GM12878 (cell line): ENCODE results near the gene NOS1AP. TPM values are rescaled to one million over a fixed set of nuclear protein-coding genes. Genes with fewer than 3 reads are reported as not detected.

ENCODE experiments used
- ATAC-seq: fragments of 200-7000 bp; cut with Tn5 transposase; 3 replicates; pipeline ENCODE4 v1.9.1; 2020; ENCODE audit warnings: mild to moderate bottlenecking, moderate library complexity
- BruUV-seq: library from RNA; stranded (reverse); fragments of 400-500 nt; replicated peaks from 2 replicates; lab custom pipeline; 2021; lab: Mats Ljungman, UMichigan
- CTCF ChIA-PET: fragments of 300-600 bp; sonication (Branson Sonifier 250); formaldehyde crosslinking; extraction: SDS; loops from one replicate; lab custom pipeline; 2021; ENCODE audit warnings: inconsistent platforms; lab: Yijun Ruan, JAX
- POLR2A ChIA-PET: fragments of 350-600 bp; formaldehyde crosslinking; extraction: SDS; loops from one replicate; lab custom pipeline; 2021; ENCODE audit warnings: inconsistent platforms; lab: Charles Lee
- RAD21 ChIA-PET: fragments of 300-600 bp; sonication (Branson Sonifier 250); formaldehyde crosslinking; loops from one replicate; lab custom pipeline; 2023; ENCODE audit warnings: antibody characterized with exemption; ENCODE audit not compliant: unreplicated experiment; lab: Charles Lee
- SMC1A ChIA-PET: fragments of 300-600 bp; sonication (Branson Sonifier 250); formaldehyde crosslinking; loops from one replicate; lab custom pipeline; 2023; ENCODE audit not compliant: unreplicated experiment, uncharacterized antibody; lab: Charles Lee
- DNase-seq: peaks from one replicate; pipeline ENCODE4 v3.0.0-alpha.2; 2011; ENCODE audit warnings: low read depth, low spot score
- FAIRE-seq: peaks from 3 replicates; lab custom pipeline; 2011; peaks lifted over from hg19 to GRCh38; lab: Jason Lieb, UNC
- H2AFZ ChIP-seq: 2 replicates; pipeline ENCODE4 v1.6.0; 2011; ENCODE audit warnings: low read depth, low read length, control low read depth; ENCODE audit not compliant: control insufficient read depth
- H3K27ac ChIP-seq: 2 replicates; pipeline ENCODE4 v1.5.1; 2011; ENCODE audit warnings: control low read depth; ENCODE audit not compliant: control insufficient read depth, insufficient read depth
- H3K27me3 ChIP-seq, 2 experiments: replicated peaks in 1 of 2; 2 replicates each; pipeline versions ENCODE4 v1.6.0 to v1.6.1; 2011; ENCODE audit warnings: low read length in 1 of 2; ENCODE audit not compliant: control insufficient read depth in 2 of 2, insufficient read depth in 2 of 2
- H3K36me3 ChIP-seq, 2 experiments: 2 replicates each; pipeline ENCODE4 v1.5.1; 2011; ENCODE audit warnings: low read length in 1 of 2; ENCODE audit not compliant: control insufficient read depth in 2 of 2, insufficient read depth in 2 of 2
- H3K4me1 ChIP-seq: 2 replicates; pipeline ENCODE4 v1.6.1; 2011; ENCODE audit warnings: mild to moderate bottlenecking, low read length, moderate library complexity, mixed read lengths; ENCODE audit not compliant: control insufficient read depth, insufficient read depth
- H3K4me2 ChIP-seq: 2 replicates; pipeline ENCODE4 v1.6.0; 2011; ENCODE audit warnings: control low read depth; ENCODE audit not compliant: control insufficient read depth, insufficient read depth
- H3K4me3 ChIP-seq: fragments of 200-600 bp; sonication (generic); 2 replicates; pipeline ENCODE4 v1.5.1; 2016
- H3K79me2 ChIP-seq: 2 replicates; pipeline ENCODE4 v1.6.0; 2011; ENCODE audit warnings: low read length; ENCODE audit not compliant: control insufficient read depth, insufficient read depth
- H3K9ac ChIP-seq: 2 replicates; pipeline ENCODE4 v1.8.0; 2011; ENCODE audit warnings: low read length, control low read depth, mixed read lengths; ENCODE audit not compliant: control insufficient read depth, insufficient read depth
- H3K9me3 ChIP-seq: replicated peaks from 3 replicates; pipeline ENCODE4 v1.5.1; 2011; ENCODE audit warnings: mild to moderate bottlenecking, low read length; ENCODE audit not compliant: control insufficient read depth, insufficient read depth
- H4K20me1 ChIP-seq: 2 replicates; pipeline ENCODE4 v1.6.0; 2011; ENCODE audit not compliant: control insufficient read depth, insufficient read depth
- EED ChIP-seq: sonication (generic); IDR thresholded peaks from 2 replicates; pipeline ENCODE4 v1.6.1; 2016; ENCODE audit warnings: antibody characterized with exemption, low read depth
- ETV6 ChIP-seq, 2 experiments: fragments of 450-650 bp in 1 of 2; IDR thresholded peaks in 1 of 2; conservative IDR thresholded peaks in 1 of 2; 2 replicates each; pipeline ENCODE4 v1.6.1; 2014; ENCODE audit warnings: antibody characterized with exemption in 1 of 2, borderline replicate concordance in 1 of 2, low read depth in 1 of 2, mild to moderate bottlenecking in 1 of 2, moderate library complexity in 1 of 2
- JUND ChIP-seq: IDR thresholded peaks from 2 replicates; pipeline ENCODE4 v1.6.1; 2012; ENCODE audit warnings: low read depth, mild to moderate bottlenecking, low read length, improper control_type of control experiment, moderate library complexity
- NR2C2 ChIP-seq: IDR thresholded peaks from 2 replicates; pipeline ENCODE4 v1.6.1; 2011; ENCODE audit warnings: borderline replicate concordance, low read depth; ENCODE audit not compliant: control insufficient read depth, insufficient read length
- SIN3A ChIP-seq: IDR thresholded peaks from 2 replicates; pipeline ENCODE4 v1.6.1; 2012; ENCODE audit warnings: low read depth, low read length, improper control_type of control experiment
- SMARCA5 ChIP-seq: fragments of 450-650 bp; IDR thresholded peaks from 2 replicates; pipeline ENCODE4 v1.6.1; 2017; ENCODE audit warnings: mild to moderate bottlenecking
- SMC3 ChIP-seq: IDR thresholded peaks from 2 replicates; pipeline ENCODE4 v1.6.1; 2011; ENCODE audit warnings: low read length, improper control_type of control experiment, borderline replicate concordance
- SUZ12 ChIP-seq: fragments of 200-600 bp; sonication (generic); IDR thresholded peaks from one replicate; pipeline ENCODE4 v1.6.1; 2018; ENCODE audit warnings: antibody characterized with exemption, mild to moderate bottlenecking; ENCODE audit not compliant: unreplicated experiment
- ZNF622 ChIP-seq: fragments of 450-650 bp; IDR thresholded peaks from 2 replicates; pipeline ENCODE4 v1.6.1; 2017; ENCODE audit warnings: mild to moderate bottlenecking, inconsistent platforms
- WGBS: methylation state at CpG from one replicate; pipeline ENCODE4 v1.1.6; 2016; ENCODE audit warnings: low lambda C conversion rate; ENCODE audit not compliant: insufficient replicate concordance, insufficient coverage; ENCODE audit errors: missing lambda C conversion rate; 5-methylcytosine and 5-hydroxymethylcytosine counted together
- in situ Hi-C: fragments of 300-500 bp; cut with MboI; formaldehyde crosslinking; loops from 9 replicates; pipeline ENCODE4 v1.14.3; 2018; ENCODE audit warnings: mixed read lengths
- intact Hi-C: fragments of 100-400 bp; cut with micrococcal nuclease; formaldehyde crosslinking; loops from one replicate; pipeline ENCODE4 v1.14.2; 2022; ENCODE audit not compliant: unreplicated experiment
- polyA plus RNA-seq, 11 experiments: library from polyadenylated mRNA; depleted of rRNA in 4 of 11; unstranded in 6 of 11; stranded (reverse) in 5 of 11; fragments of >200 nt; fragmentation: Nextera tagmentation in 4 of 11; fragmentation: Illumina TruSeq in 1 of 11; extraction: Ambion mirVana in 4 of 11; extraction: Trizol in 1 of 11; gene quantifications; 1 replicate in 1 of 11; 2 replicates in 10 of 11; pipeline versions ENCODE4 v1.2.1 to v1.2.3, GENCODE V29; 2011 to 2016; ENCODE audit warnings: inconsistent platforms in 2 of 11, missing spikeins in 2 of 11, low read depth in 1 of 11
- total RNA-seq, 4 experiments: library from RNA; depleted of rRNA in 3 of 4; stranded (reverse); fragments of >200 nt in 3 of 4; fragmentation: Illumina TruSeq in 1 of 4; extraction: Trizol in 1 of 4; gene quantifications; 2 replicates each; pipeline versions ENCODE4 v1.2.1 to v1.2.3, GENCODE V29; 2013 to 2021
- TF ChIP-seq, protein P1 (sequence below): IDR thresholded peaks from 2 replicates; pipeline ENCODE4 v1.6.1; 2012; ENCODE audit warnings: improper control_type of control experiment, low read depth, low read length; ENCODE audit not compliant: insufficient replicate concordance
- TF ChIP-seq, protein P2 (sequence below): IDR thresholded peaks from 2 replicates; pipeline ENCODE4 v1.6.1; 2012; ENCODE audit warnings: low read depth, low read length, improper control_type of control experiment
- TF ChIP-seq, protein P3 (sequence below), 3 experiments: IDR thresholded peaks in 2 of 3; conservative IDR thresholded peaks in 1 of 3; 2 replicates each; pipeline ENCODE4 v1.5.1; 2011; ENCODE audit warnings: low read depth in 3 of 3, low read length in 3 of 3, mild to moderate bottlenecking in 3 of 3, control low read depth in 2 of 3, moderate library complexity in 2 of 3, inconsistent platforms in 1 of 3, mixed read lengths in 1 of 3; ENCODE audit not compliant: control insufficient read depth in 2 of 3, insufficient read depth in 1 of 3; ENCODE audit errors: extremely low read depth in 1 of 3
- TF ChIP-seq, protein P4 (sequence below): fragments of 450-650 bp; IDR thresholded peaks from 2 replicates; pipeline ENCODE4 v1.6.1; 2016; ENCODE audit warnings: mild to moderate bottlenecking

Gene NOS1AP
- total and polyA plus RNA-seq, 10 of the 15 experiments (the other 5 are each of a cell fraction or from before 2014, with no cell fraction given), result 0.03 to 0.15 TPM; not detected in 8

DNA sequence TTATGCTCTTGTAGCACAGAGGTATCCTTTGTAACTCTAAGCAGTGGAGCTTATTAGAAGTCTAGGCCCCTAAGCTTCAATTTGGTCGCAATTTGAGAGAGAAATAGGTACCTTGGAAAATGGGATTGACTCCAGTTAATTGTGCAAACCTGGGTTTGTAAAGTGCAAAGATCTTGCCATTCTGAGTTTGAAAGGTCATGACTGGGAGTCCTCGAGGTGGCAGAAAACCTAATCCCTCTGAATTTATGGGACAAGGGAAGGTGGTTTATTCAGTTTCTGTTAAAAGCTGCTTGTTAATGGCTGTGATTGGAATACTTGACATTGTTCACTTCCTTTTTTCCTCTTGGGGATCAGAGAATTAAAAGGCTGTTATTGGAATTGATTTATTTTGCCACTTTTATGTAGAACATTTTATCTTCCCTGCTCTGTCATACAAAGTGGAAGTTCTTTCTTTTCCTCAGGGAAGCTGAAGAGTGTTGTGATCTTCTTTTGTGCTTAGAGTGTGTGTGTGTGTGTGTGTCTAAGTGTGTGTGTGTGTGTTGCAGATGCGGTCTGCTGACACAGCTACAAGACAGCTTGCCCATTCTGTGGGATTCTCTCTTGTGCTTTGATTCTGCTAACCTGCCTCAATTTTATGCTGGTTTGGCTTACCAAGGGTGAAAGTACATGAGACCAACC is 162.7 kb downstream of the NOS1AP start:
- H3K9ac ChIP-seq, result no peak overlapping the region
- BruUV-seq, result no TSS peak
- peaks cover 8% of the 10 kb centered on the region for H3K4me1 ChIP-seq
- no peaks in the 10 kb centered on the region; a peak in 1 of 4 replicates for H3K27me3 ChIP-seq
- no peaks in the 10 kb centered on the region for H3K79me2 ChIP-seq
- no peak for FAIRE-seq
- no peak overlapping the region for H2AFZ ChIP-seq
- no peak overlapping the region for H3K27ac ChIP-seq
- no peak for ATAC-seq
- DNase-seq, result no peak
- no peaks in the 10 kb centered on the region for H4K20me1 ChIP-seq
- POLR2A ChIA-PET, result no interaction called here
- no peak overlapping the region for H3K4me3 ChIP-seq
- intact Hi-C loops (no loop called here), in situ Hi-C loops (no loop called here)
- RAD21 ChIA-PET, result no interaction called here
- SMC1A ChIA-PET, result no interaction called here
- H3K4me2 ChIP-seq, result no peak overlapping the region
- H3K36me3 ChIP-seq, result no peaks in the 10 kb centered on the region
- H3K9me3 ChIP-seq, result no peaks in the 10 kb centered on the region
- CTCF ChIA-PET, result interaction anchor here (1.3 kb wide), 1 partner anchor 176 kb away, joined by 3 read pairs; no protein-coding TSS in a partner anchor
- WGBS, result 0% methylated on average over 3 of the region's 3 CpGs
- TF ChIP-seq SMARCA5 (no peak), SIN3A (no peak), EED (no peak), SMC3 (no peak), NR2C2 (no peak), ETV6 (conservative IDR thresholded peaks at IDR 0.05 in 1 of 2, IDR thresholded peaks at IDR 0.05 in 1 of 2; ENCODE audit: borderline replicate concordance in 1 of 2, low read depth in 1 of 2) (no peak), SUZ12 (no peak), ZNF622 (no peak), JUND (no peak)
- TF ChIP-seq, protein P1, sequence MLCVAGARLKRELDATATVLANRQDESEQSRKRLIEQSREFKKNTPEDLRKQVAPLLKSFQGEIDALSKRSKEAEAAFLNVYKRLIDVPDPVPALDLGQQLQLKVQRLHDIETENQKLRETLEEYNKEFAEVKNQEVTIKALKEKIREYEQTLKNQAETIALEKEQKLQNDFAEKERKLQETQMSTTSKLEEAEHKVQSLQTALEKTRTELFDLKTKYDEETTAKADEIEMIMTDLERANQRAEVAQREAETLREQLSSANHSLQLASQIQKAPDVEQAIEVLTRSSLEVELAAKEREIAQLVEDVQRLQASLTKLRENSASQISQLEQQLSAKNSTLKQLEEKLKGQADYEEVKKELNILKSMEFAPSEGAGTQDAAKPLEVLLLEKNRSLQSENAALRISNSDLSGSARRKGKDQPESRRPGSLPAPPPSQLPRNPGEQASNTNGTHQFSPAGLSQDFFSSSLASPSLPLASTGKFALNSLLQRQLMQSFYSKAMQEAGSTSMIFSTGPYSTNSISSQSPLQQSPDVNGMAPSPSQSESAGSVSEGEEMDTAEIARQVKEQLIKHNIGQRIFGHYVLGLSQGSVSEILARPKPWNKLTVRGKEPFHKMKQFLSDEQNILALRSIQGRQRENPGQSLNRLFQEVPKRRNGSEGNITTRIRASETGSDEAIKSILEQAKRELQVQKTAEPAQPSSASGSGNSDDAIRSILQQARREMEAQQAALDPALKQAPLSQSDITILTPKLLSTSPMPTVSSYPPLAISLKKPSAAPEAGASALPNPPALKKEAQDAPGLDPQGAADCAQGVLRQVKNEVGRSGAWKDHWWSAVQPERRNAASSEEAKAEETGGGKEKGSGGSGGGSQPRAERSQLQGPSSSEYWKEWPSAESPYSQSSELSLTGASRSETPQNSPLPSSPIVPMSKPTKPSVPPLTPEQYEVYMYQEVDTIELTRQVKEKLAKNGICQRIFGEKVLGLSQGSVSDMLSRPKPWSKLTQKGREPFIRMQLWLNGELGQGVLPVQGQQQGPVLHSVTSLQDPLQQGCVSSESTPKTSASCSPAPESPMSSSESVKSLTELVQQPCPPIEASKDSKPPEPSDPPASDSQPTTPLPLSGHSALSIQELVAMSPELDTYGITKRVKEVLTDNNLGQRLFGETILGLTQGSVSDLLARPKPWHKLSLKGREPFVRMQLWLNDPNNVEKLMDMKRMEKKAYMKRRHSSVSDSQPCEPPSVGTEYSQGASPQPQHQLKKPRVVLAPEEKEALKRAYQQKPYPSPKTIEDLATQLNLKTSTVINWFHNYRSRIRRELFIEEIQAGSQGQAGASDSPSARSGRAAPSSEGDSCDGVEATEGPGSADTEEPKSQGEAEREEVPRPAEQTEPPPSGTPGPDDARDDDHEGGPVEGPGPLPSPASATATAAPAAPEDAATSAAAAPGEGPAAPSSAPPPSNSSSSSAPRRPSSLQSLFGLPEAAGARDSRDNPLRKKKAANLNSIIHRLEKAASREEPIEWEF, result no peak
- TF ChIP-seq, protein P2, sequence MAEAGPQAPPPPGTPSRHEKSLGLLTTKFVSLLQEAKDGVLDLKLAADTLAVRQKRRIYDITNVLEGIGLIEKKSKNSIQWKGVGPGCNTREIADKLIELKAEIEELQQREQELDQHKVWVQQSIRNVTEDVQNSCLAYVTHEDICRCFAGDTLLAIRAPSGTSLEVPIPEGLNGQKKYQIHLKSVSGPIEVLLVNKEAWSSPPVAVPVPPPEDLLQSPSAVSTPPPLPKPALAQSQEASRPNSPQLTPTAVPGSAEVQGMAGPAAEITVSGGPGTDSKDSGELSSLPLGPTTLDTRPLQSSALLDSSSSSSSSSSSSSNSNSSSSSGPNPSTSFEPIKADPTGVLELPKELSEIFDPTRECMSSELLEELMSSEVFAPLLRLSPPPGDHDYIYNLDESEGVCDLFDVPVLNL, result no peak
- TF ChIP-seq, protein P3, sequence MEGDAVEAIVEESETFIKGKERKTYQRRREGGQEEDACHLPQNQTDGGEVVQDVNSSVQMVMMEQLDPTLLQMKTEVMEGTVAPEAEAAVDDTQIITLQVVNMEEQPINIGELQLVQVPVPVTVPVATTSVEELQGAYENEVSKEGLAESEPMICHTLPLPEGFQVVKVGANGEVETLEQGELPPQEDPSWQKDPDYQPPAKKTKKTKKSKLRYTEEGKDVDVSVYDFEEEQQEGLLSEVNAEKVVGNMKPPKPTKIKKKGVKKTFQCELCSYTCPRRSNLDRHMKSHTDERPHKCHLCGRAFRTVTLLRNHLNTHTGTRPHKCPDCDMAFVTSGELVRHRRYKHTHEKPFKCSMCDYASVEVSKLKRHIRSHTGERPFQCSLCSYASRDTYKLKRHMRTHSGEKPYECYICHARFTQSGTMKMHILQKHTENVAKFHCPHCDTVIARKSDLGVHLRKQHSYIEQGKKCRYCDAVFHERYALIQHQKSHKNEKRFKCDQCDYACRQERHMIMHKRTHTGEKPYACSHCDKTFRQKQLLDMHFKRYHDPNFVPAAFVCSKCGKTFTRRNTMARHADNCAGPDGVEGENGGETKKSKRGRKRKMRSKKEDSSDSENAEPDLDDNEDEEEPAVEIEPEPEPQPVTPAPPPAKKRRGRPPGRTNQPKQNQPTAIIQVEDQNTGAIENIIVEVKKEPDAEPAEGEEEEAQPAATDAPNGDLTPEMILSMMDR (IDR thresholded peaks at IDR 0.05 in 2 of 3, conservative IDR thresholded peaks at IDR 0.05 in 1 of 3; ENCODE audit: control insufficient read depth in 2 of 3, extremely low read depth in 1 of 3, insufficient read depth in 1 of 3, low read depth in 3 of 3, low read length in 3 of 3), result no peak
- TF ChIP-seq, protein P4, sequence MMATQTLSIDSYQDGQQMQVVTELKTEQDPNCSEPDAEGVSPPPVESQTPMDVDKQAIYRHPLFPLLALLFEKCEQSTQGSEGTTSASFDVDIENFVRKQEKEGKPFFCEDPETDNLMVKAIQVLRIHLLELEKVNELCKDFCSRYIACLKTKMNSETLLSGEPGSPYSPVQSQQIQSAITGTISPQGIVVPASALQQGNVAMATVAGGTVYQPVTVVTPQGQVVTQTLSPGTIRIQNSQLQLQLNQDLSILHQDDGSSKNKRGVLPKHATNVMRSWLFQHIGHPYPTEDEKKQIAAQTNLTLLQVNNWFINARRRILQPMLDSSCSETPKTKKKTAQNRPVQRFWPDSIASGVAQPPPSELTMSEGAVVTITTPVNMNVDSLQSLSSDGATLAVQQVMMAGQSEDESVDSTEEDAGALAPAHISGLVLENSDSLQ, result no peak
